ENCODE data around the gene TYW5.

The TYW5 gene

DNA sequence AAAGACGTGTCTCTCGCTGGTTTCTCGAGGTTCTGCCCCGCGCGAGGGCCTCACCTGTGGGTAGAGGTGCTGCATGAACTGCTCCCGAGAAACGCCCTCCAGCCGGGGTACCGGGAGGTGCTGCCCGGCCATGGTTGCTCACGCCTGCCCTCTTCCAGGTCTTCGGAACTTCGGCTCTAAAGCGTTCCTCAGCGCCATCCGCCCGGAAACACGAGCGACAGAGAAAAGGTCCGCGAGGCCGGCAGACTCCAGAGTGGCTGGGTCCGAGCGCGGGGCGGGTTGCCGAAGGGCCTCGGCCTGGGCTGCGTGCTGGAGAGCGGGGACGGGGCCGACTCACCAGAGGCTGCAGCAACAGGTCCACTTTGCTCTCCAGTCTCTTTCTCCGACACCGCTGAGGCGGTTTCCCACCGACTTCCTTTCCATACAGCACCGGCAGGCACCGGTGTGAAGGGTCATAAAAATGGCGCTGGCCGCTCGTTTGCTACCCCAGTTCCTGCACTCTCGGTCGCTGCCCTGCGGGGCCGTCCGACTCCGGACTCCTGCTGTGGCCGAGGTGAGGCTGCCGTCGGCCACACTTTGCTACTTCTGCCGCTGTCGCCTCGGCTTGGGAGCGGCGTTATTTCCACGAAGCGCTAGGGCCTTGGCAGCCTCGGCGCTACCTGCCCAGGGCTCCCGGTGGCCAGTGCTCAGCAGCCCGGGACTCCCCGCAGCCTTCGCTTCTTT, at the start of gene TYW5, which contains the start of gene MAIP1:
TYW5 (minus strand) TSS at position 153 of the 723 bp plus-strand sequence; CDS start at position 132, 21 bp downstream.
MAIP1 (plus strand) TSS at position 244 of the 723 bp plus-strand sequence; CDS start at position 461, 217 bp downstream.
- peak; percentile 76 for DNase-seq

DNA sequence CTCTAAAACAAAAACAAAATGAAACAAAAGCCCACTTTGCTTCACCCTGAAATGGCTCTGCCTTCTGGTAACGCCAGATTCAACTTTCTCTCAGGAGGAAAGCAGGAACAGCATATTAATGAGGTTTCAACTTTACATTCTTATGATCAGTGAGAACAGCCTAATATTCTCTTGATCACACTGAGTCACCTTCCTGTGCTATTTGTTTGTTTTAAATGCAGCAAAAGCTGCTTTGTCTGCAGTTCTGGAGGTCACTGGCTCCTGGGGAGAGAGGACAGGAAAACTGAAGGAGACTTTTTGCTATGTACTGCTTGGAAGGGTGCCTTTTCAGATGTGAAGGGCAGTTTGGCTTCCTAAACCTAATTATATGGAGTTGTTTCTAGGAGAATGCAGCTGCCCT, 48.2 kb upstream of the TYW5 start:
- DNase-seq, result no peak

GRCh38 chr2:200000444-200001163, 45.3 kb upstream of the TYW5 start:
- no peak for DNase-seq

DNA sequence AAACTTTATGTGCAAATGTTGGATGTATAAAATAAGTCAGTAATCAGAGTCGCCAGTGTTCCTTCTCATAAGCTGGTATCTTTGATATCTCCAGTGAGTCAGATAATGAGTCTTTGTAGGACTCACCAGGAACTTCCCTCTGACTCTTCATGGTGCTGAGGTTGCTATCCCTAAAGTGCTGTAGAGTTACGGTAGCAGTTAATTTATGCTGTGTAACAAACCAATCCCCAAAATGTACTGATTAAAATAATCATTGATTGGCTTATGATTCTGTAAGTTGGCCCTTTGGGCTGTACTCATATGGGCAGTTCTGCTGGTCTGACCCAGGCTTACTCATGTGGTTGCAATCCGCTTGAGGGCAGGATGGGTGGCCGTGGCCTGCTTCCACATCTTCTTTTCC, 43.9 kb upstream of the TYW5 start:
- DNase-seq, result no peak

DNA sequence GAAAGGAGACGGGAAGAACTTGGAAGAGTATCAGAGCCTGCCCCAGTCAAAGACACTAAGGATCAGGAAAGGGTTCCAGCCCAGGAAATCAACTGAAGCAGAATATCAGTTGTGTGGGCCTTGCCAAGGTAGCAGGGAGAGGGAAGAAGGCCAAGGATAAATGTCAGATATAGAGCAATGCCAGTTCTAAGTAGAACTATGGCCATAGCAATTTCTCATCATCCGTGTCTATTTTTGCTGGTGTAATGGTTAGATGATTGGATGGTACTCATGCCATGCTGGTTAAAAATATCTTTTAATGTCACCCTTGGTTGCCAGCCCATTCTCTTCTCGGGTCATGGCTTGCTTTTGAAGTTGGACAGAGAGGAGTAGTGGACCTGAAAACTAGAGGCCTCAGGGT, 42.0 kb upstream of the TYW5 start:
- no peak for DNase-seq

DNA sequence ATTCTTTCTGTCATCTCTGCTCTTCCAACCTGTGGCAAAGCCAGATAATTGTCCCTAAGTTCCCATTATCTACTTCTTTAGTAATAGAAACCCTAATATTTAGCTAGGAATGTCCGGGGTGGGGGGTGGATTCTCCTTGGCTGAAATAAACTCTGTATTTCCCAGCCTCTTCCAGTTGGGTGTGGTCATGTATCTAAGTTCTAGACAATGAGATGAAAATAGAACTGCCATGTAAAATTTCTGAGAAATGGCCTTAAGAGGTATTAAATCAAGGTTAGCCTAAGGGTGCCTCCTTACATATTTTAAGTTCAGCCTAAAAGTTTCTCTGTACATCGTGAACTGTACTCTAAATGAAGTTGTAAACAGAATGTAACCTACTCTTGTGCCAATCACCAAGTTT, 39.6 kb upstream of the TYW5 start:
- DNase-seq, result no peak

- DNase-seq, result no peak
Observed at GRCh38 chr2:199994371-199994770, 39.1 kb upstream of the TYW5 start.

- DNase-seq, result no peak
Observed at GRCh38 chr2:199992296-199992695, 37.0 kb upstream of the TYW5 start.

- DNase-seq, result no peak
Observed at GRCh38 chr2:199991691-199992090, 36.4 kb upstream of the TYW5 start.

GRCh38 chr2:199989822-199990221, 34.5 kb upstream of the TYW5 start:
- no peak for DNase-seq

- no peak for DNase-seq
Observed at GRCh38 chr2:199988151-199988550, 32.9 kb upstream of the TYW5 start.

GRCh38 chr2:199987586-199987985, 32.3 kb upstream of the TYW5 start:
- DNase-seq, result no peak

DNA sequence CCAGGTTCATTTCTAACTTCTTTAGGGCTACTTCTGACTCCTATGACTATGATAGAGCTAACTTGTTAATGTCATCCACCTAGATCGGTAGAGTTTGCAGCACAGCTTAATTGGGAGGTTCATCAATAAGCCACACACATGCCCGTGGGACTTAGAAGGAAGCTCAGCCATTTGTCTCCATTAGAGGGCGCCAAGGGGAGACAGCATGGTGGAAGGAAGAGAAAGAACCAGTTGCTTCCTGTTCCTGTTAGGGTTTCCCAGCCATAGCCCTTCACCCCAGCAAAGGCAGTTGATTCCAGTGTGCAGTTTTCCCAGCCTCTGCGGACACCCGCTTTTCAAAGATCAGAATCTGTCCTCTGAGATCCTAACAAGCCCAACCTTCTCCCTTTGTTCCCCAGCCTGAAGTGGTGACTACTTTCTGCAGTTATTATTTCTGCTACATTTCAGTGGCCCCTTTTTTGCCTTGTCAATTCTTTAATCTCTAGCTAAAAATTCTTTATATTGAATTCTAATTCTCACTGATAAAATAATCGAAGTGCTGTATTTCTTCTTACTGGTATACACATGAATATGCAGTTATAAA, 30.4 kb upstream of the TYW5 start:
- peak; percentile 32 for DNase-seq

DNA sequence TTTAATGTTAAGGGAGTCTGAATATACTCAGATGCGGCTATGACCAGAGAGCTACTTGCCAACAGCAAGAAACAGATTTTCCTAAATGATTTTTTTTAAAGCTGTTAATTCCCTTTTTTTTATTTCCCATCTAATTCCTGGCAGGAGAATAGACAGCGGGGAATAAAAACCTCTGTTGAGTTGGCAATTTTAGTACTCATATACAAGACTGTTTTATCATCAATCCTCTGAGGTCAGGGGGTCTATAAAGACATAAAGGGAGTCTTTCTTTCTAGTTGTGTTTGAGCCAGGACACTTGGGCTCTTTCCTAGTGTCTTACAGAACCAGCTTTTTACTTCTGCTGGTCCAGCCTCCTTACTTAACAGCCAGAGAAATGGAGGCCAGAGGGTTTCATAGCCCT, 29.5 kb upstream of the TYW5 start:
- DNase-seq, result no peak

GRCh38 chr2:199984159-199984558, 28.9 kb upstream of the TYW5 start:
- no peak for DNase-seq

- DNase-seq, result no peak
Observed at GRCh38 chr2:199983534-199983933, 28.2 kb upstream of the TYW5 start.

DNA sequence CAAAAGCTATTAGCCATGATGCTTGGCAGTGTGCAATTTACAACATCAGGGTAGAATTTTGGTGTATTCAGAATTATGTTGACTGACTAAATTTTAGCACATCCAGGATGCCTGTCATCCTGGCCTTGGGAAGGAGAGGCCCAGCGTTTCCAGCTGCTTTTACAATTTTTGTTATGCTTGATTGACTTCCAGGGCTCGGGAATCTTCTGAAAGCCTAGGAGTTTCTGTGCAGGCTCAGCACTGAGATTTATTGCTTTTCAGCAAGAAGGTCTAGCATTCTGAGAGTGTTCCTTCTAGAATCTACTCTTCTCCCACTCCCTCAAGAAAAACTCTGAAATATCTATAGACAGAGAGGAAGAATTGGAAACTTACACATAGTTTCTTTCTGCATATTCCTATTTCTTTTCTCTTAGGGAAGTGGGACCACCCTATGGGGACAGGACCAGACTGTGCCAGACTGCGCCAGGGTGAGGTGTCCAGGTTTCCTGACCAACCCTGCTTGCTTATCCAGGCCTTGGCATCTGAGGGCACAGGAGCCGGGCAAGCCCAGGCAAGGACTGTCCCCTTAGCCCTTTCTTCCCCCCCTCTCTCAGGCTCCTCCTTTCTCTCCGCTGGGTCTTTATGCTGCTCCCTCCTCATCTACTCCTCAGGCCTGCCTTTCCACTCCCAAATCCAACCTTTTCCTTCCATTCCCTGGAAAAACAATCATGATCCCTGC, 27.0 kb upstream of the TYW5 start:
- no peak for DNase-seq

- peak; percentile 87 for DNase-seq
Observed at GRCh38 chr2:199979832-199980628, 24.7 kb upstream of the TYW5 start.

GRCh38 chr2:199979398-199979797, 24.1 kb upstream of the TYW5 start:
- DNase-seq, result no peak

DNA sequence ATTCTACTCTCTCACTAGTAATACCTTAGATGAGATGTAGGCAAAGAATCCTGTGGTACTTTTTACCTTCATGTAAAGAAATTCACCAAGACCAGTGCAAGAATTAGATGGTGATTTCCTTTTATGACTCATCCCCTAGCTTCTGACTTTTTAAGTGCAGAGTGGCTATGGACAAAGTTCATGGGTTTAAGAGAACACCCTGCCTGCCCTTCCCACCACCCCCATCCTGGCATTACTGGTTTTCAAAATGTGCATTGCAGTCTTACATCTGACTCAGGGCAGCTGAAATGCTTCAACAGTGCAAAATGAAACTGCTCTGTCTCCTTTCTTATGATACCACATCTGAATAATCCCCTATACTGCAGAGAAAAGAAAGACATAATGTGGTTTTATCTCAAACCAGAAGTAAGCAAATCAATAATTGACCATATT, 22.7 kb upstream of the TYW5 start:
- no peak for DNase-seq

DNA sequence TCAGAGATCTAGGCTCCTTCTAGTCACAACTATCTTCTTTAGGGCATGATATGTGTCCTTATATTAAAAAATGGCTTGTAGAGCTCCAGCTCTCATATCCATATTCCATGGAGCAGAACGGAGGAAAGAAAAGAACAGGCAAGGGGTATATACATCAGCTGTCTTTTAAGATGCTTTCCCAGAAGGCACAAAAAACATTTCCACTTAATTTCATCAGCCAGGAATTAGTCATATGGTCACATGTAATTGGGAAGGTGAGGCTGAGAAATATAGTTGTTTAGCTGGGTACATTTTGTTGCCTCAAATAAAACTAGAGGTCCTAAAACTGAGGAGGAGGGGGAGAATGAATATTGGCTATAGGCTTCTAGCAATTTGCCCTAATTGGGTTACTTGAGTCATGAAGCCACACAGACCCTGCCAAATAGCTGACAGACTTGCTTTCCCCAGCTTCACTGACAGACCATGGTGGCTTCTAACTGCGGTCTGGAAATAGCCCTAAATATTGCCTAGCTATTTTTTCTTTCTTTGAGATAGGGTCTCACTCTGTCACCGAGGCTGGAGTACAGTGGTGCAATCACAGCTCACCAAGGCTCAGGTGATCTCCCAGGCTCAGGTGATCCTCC, 20.1 kb upstream of the TYW5 start:
- DNase-seq, result no peak

- no peak for DNase-seq
Observed at GRCh38 chr2:199973703-199974102, 18.4 kb upstream of the TYW5 start.
